ENCODE data around the gene RAX. TPM values are rescaled to one million over a fixed set of nuclear protein-coding genes. Genes with fewer than 3 reads are reported as not detected.
"Not testable (repeated sequence)": the region's sequence is repeated elsewhere in the genome, so short reads cannot be mapped to it uniquely, and the experiment has no call there.

RAX gene
- total RNA-seq, 2 experiments from 2014 or later: not detected

- CTCF ChIA-PET: interaction anchor here (1.0 kb wide), 1 partner anchor 14 kb away, joined by 3 read pairs; no protein-coding TSS in a partner anchor
Measured at GRCh38 chr18:59263661-59264060, 9.6 kb downstream of the RAX start.

GRCh38 chr18:59262243-59262642 lies 11.0 kb downstream of the RAX start:
- POLR2A ChIA-PET: not testable (repeated sequence)
- CTCF ChIA-PET: interaction anchor here (0.7 kb wide), 1 partner anchor 840 kb away, joined by 3 read pairs; no protein-coding TSS in a partner anchor

More at GRCh38 chr18:59263661-59264060, 9.6 kb downstream of the RAX start:
- POLR2A ChIA-PET: no interaction called here

GRCh38 chr18:59261842-59262241 lies 11.4 kb downstream of the RAX start:
- CTCF ChIA-PET, POLR2A ChIA-PET: not testable (repeated sequence)

GRCh38 chr18:59255491-59255890 lies 17.8 kb downstream of the RAX start:
- CTCF ChIA-PET, POLR2A ChIA-PET: not testable (repeated sequence)

- ChIA-PET POLR2A (interaction anchor here (0.7 kb wide), 1 partner anchor 386 kb away, joined by 5 read pairs; no protein-coding TSS in a partner anchor), CTCF (interaction anchor here (0.7 to 2.7 kb wide), 8 partner anchors 14 to 209 kb away, joined by 3 to 17 read pairs (median 4); no protein-coding TSS in a partner anchor)
Measured at GRCh38 chr18:59249199-59249774, 24.0 kb downstream of the RAX start.

- ChIA-PET POLR2A (no interaction called here), CTCF (no interaction called here)
Measured at GRCh38 chr18:59246796-59247195, 26.5 kb downstream of the RAX start.

- ChIA-PET CTCF (no interaction called here), POLR2A (no interaction called here)
Measured at GRCh38 chr18:59242906-59243305, 30.3 kb downstream of the RAX start.

GRCh38 chr18:59239642-59240041 lies 33.6 kb downstream of the RAX start:
- ChIA-PET POLR2A (no interaction called here), CTCF (no interaction called here)

GRCh38 chr18:59238385-59238784 lies 34.9 kb downstream of the RAX start:
- ChIA-PET CTCF (no interaction called here), POLR2A (interaction anchor here (0.6 kb wide), 1 partner anchor 94 kb away, joined by 10 read pairs; no protein-coding TSS in a partner anchor)

GRCh38 chr18:59233017-59233410 lies 40.2 kb downstream of the RAX start:
- ChIA-PET POLR2A (no interaction called here), CTCF (no interaction called here)

GRCh38 chr18:59232309-59233016 lies 40.8 kb downstream of the RAX start:
- ChIA-PET CTCF (no interaction called here), POLR2A (no interaction called here)

- POLR2A ChIA-PET: no interaction called here
Measured at GRCh38 chr18:59231877-59232276, 41.4 kb downstream of the RAX start.

GRCh38 chr18:59231114-59231513 lies 42.1 kb downstream of the RAX start:
- POLR2A ChIA-PET: no interaction called here
- CTCF ChIA-PET: no interaction called here

More at GRCh38 chr18:59231877-59232276, 41.4 kb downstream of the RAX start:
- CTCF ChIA-PET: no interaction called here

GRCh38 chr18:59229701-59230443 lies 43.4 kb downstream of the RAX start:
- ChIA-PET POLR2A (no interaction called here), CTCF (no interaction called here)

- ChIA-PET POLR2A (no interaction called here), CTCF (no interaction called here)
Measured at GRCh38 chr18:59229191-59229590, 44.1 kb downstream of the RAX start.

GRCh38 chr18:59228351-59228750 lies 44.9 kb downstream of the RAX start:
- POLR2A ChIA-PET: no interaction called here
- CTCF ChIA-PET: no interaction called here

GRCh38 chr18:59222341-59222740 lies 50.9 kb downstream of the RAX start:
- ChIA-PET POLR2A (no interaction called here), CTCF (no interaction called here)

GRCh38 chr18:59220784-59221765 lies 52.2 kb downstream of the RAX start:
- ChIA-PET POLR2A (no interaction called here), CTCF (interaction anchor here (0.5 to 0.6 kb wide), 2 partner anchors 71 to 352 kb away, joined by 3 read pairs; no protein-coding TSS in a partner anchor)

- POLR2A ChIA-PET: no interaction called here
- CTCF ChIA-PET: interaction anchor here (0.6 kb wide), 1 partner anchor 72 kb away, joined by 3 read pairs; no protein-coding TSS in a partner anchor
Measured at GRCh38 chr18:59220164-59220783, 53.0 kb downstream of the RAX start.

Measured in activated CD8-positive, alpha-beta memory T cell treated with anti-CD3 and anti-CD28 coated beads for 36 hours (primary cell).